ENCODE measurements around the gene TPBG. TPM values are rescaled to one million over a fixed set of nuclear protein-coding genes. Genes with fewer than 3 reads are reported as not detected.

Gene TPBG
- total RNA-seq, 1 donor, result 47.8 TPM

- Histone ChIP-seq H3K27me3 (ENCODE audit: insufficient read depth, low read length) (no peaks in the 10 kb centered on the region), H3K4me1 (ENCODE audit: insufficient read depth, low read length) (peaks cover 26% of the 10 kb centered on the region), H3K9me3 (ENCODE audit: low read depth, low read length) (no peaks in the 10 kb centered on the region), H3K4me2 (ENCODE audit: insufficient read depth, low read length) (peak overlapping the region; percentile 56), H3K36me3 (ENCODE audit: insufficient read depth, low read length) (no peaks in the 10 kb centered on the region), H3K79me2 (ENCODE audit: insufficient read depth, low read length) (no peaks in the 10 kb centered on the region), H4K20me1 (ENCODE audit: insufficient read depth, low read length) (peaks cover 5% of the 10 kb centered on the region), H3K27ac (ENCODE audit: low read depth, low read length) (peak overlapping the region; percentile 78), H2AFZ (ENCODE audit: low read length) (no peak overlapping the region), H3K4me3 (ENCODE audit: insufficient read depth, low read length) (no peak overlapping the region)
- TF ChIP-seq CTCF (IDR thresholded peaks at IDR 0.05; ENCODE audit: extremely low read depth, low read depth, low read length), result no peak
- DNase-seq (ENCODE audit: insufficient read length, low spot score, missing footprints), result peak; percentile 91
Measured at GRCh38 chr6:82396964-82397751, 33.5 kb downstream of the TPBG start.

- Histone ChIP-seq H4K20me1 (ENCODE audit: insufficient read depth, low read length) (peaks cover 5% of the 10 kb centered on the region), H3K27me3 (ENCODE audit: insufficient read depth, low read length) (no peaks in the 10 kb centered on the region), H3K36me3 (ENCODE audit: insufficient read depth, low read length) (no peaks in the 10 kb centered on the region), H3K27ac (ENCODE audit: low read depth, low read length) (peak overlapping the region; percentile 78), H3K79me2 (ENCODE audit: insufficient read depth, low read length) (no peaks in the 10 kb centered on the region), H2AFZ (ENCODE audit: low read length) (no peak overlapping the region), H3K4me3 (ENCODE audit: insufficient read depth, low read length) (peak overlapping the region; percentile 2), H3K9me3 (ENCODE audit: low read depth, low read length) (no peaks in the 10 kb centered on the region), H3K4me2 (ENCODE audit: insufficient read depth, low read length) (peak overlapping the region; percentile 56), H3K4me1 (ENCODE audit: insufficient read depth, low read length) (peaks cover 26% of the 10 kb centered on the region)
- no peak for DNase-seq (ENCODE audit: insufficient read length, low spot score, missing footprints)
- TF ChIP-seq CTCF (IDR thresholded peaks at IDR 0.05; ENCODE audit: extremely low read depth, low read depth, low read length), result no peak
Measured at GRCh38 chr6:82397962-82398692, 34.5 kb downstream of the TPBG start.

- H2AFZ ChIP-seq (ENCODE audit: low read length), result no peak overlapping the region
- H3K9me3 ChIP-seq (ENCODE audit: low read depth, low read length), result no peaks in the 10 kb centered on the region
- DNase-seq (ENCODE audit: insufficient read length, low spot score, missing footprints), result no peak
- H3K79me2 ChIP-seq (ENCODE audit: insufficient read depth, low read length), result no peaks in the 10 kb centered on the region
- TF ChIP-seq CTCF (IDR thresholded peaks at IDR 0.05; ENCODE audit: extremely low read depth, low read depth, low read length), result no peak
- H4K20me1 ChIP-seq (ENCODE audit: insufficient read depth, low read length), result no peaks in the 10 kb centered on the region
- H3K36me3 ChIP-seq (ENCODE audit: insufficient read depth, low read length), result no peaks in the 10 kb centered on the region
- no peak overlapping the region for H3K4me3 ChIP-seq (ENCODE audit: insufficient read depth, low read length)
- no peaks in the 10 kb centered on the region for H3K27me3 ChIP-seq (ENCODE audit: insufficient read depth, low read length)
- H3K4me1 ChIP-seq (ENCODE audit: insufficient read depth, low read length), result peaks cover 23% of the 10 kb centered on the region
- peak overlapping the region; percentile 51 for H3K27ac ChIP-seq (ENCODE audit: low read depth, low read length)
- H3K4me2 ChIP-seq (ENCODE audit: insufficient read depth, low read length), result peak overlapping the region; percentile 38
Measured at GRCh38 chr6:82408952-82409431, 45.4 kb downstream of the TPBG start.

- DNase-seq (ENCODE audit: insufficient read length, low spot score, missing footprints), result peak; percentile 54
- H3K27ac ChIP-seq (ENCODE audit: low read depth, low read length), result peak overlapping the region; percentile 51
- H3K4me1 ChIP-seq (ENCODE audit: insufficient read depth, low read length), result peaks cover 22% of the 10 kb centered on the region
- H3K36me3 ChIP-seq (ENCODE audit: insufficient read depth, low read length), result no peaks in the 10 kb centered on the region
- no peaks in the 10 kb centered on the region for H3K9me3 ChIP-seq (ENCODE audit: low read depth, low read length)
- no peaks in the 10 kb centered on the region for H3K79me2 ChIP-seq (ENCODE audit: insufficient read depth, low read length)
- H3K4me2 ChIP-seq (ENCODE audit: insufficient read depth, low read length), result peak overlapping the region; percentile 34
- no peak overlapping the region for H3K4me3 ChIP-seq (ENCODE audit: insufficient read depth, low read length)
- H2AFZ ChIP-seq (ENCODE audit: low read length), result no peak overlapping the region
- no peaks in the 10 kb centered on the region for H4K20me1 ChIP-seq (ENCODE audit: insufficient read depth, low read length)
- no peak for TF ChIP-seq CTCF (IDR thresholded peaks at IDR 0.05; ENCODE audit: extremely low read depth, low read depth, low read length)
- H3K27me3 ChIP-seq (ENCODE audit: insufficient read depth, low read length), result no peaks in the 10 kb centered on the region
Measured at GRCh38 chr6:82410151-82410648, 46.6 kb downstream of the TPBG start.
